ENCODE results near the gene CRLF2. TPM values are rescaled to one million over a fixed set of nuclear protein-coding genes. Genes with fewer than 3 reads are reported as not detected.

CRLF2 gene
- total and polyA plus RNA-seq, 10 of the 15 experiments (the other 5 are each of a cell fraction or from before 2014, with no cell fraction given) = 2.7 to 7.2 (median 4.5) TPM

- TF ChIP-seq CEBPZ (IDR thresholded peaks at IDR 0.05; ENCODE audit: low read depth, low read length) = no peak
- TF ChIP-seq CBX5 (IDR thresholded peaks at IDR 0.05; ENCODE audit: low read depth) = peak; percentile 72; the same call in 1 of the 2 replicates
- peak; percentile 59 for TF ChIP-seq IKZF1 (conservative IDR thresholded peaks at IDR 0.05)
- TF ChIP-seq SMAD1 (IDR thresholded peaks at IDR 0.05; ENCODE audit: low read depth, partially characterized antibody) = no peak
- TF ChIP-seq ZBTB4 (CRISPR knock-in tag; IDR thresholded peaks at IDR 0.05) = no peak
- TF ChIP-seq BHLHE40 (IDR thresholded peaks at IDR 0.05; ENCODE audit: borderline replicate concordance in 1 of 2, low read depth in 2 of 2, low read length in 1 of 2) = peak in 1 of 2 experiments; percentile 32; a peak in 1 of 4 replicates
- no peak for TF ChIP-seq RELA (IDR thresholded peaks at IDR 0.05; ENCODE audit: borderline replicate concordance, partially characterized antibody)
- peak; percentile 21 for TF ChIP-seq MEF2B (IDR thresholded peaks at IDR 0.05; ENCODE audit: partially characterized antibody, poor library complexity, severe bottlenecking)
- no peak for TF ChIP-seq NR2C2 (IDR thresholded peaks at IDR 0.05; ENCODE audit: borderline replicate concordance, control insufficient read depth, insufficient read length, low read depth)
- no peak for TF ChIP-seq TAF1 (IDR thresholded peaks at IDR 0.05; ENCODE audit: borderline replicate concordance, low read depth, low read length)
- TF ChIP-seq HDGF (IDR thresholded peaks at IDR 0.05) = no peak
- TF ChIP-seq WRNIP1 (IDR thresholded peaks at IDR 0.05; ENCODE audit: borderline replicate concordance, low read depth, low read length) = no peak
- peak; percentile 73 for TF ChIP-seq PML (IDR thresholded peaks at IDR 0.05; ENCODE audit: low read length)
- no peak for TF ChIP-seq SUZ12 (IDR thresholded peaks at IDR 0.05; ENCODE audit: unreplicated experiment)
- TF ChIP-seq POLR2A (IDR thresholded peaks at IDR 0.05; ENCODE audit: low read depth, low read length) = no peak
- no peak for TF ChIP-seq PAX8 (IDR thresholded peaks at IDR 0.05)
- no peak for TF ChIP-seq MAX (IDR thresholded peaks at IDR 0.05; ENCODE audit: low read depth, low read length)
- TF ChIP-seq HDAC6 (IDR thresholded peaks at IDR 0.05; ENCODE audit: unreplicated experiment) = no peak
- no peak for TF ChIP-seq MYB (IDR thresholded peaks at IDR 0.05; ENCODE audit: borderline replicate concordance, low read depth, low read length)
- TF ChIP-seq CBX3 (IDR thresholded peaks at IDR 0.05; ENCODE audit: borderline replicate concordance, low read depth) = no peak
- no peak for TF ChIP-seq NRF1 (conservative IDR thresholded peaks at IDR 0.05; ENCODE audit: low read depth, low read length)
- no peak for TF ChIP-seq MTA2 (IDR thresholded peaks at IDR 0.05; ENCODE audit: low read depth)
Measured at GRCh38 chrX:1205681-1206611, 6.5 kb downstream of the CRLF2 start (continued).

Measured in GM12878 (cell line).